K562 (cell line): ENCODE data around the gene MRPL55. TPM values are rescaled to one million over a fixed set of nuclear protein-coding genes. Genes with fewer than 3 reads are reported as not detected.
A peak's percentile ranks its signal among the peaks of the same experiment; 100 is the strongest.

ENCODE experiments used
- ATF6 ChIP-seq: sonication (generic); formaldehyde crosslinking; IDR thresholded peaks from 2 replicates; pipeline ENCODE4 v1.4.0; 2020; ENCODE audit warnings: mild to moderate bottlenecking, missing genetic modification reagents
- E4F1 ChIP-seq: fragments of 250-450 bp; sonication (Bioruptor Pico); IDR thresholded peaks from 2 replicates; pipeline ENCODE4 v1.5.0; 2021; ENCODE audit warnings: mild to moderate bottlenecking, borderline replicate concordance
- KDM1A ChIP-seq, 2 experiments: fragments of 450-650 bp; IDR thresholded peaks; 2 replicates each; pipeline ENCODE4 v1.6.1; 2016; ENCODE audit warnings: mild to moderate bottlenecking in 2 of 2
- MTF1 ChIP-seq: fragments of 250-450 bp; sonication (Bioruptor Pico); IDR thresholded peaks from 2 replicates; pipeline ENCODE4 v1.9.0; 2021; ENCODE audit warnings: moderate library complexity, mild to moderate bottlenecking, inconsistent platforms, borderline replicate concordance
- NCOA2 ChIP-seq, 2 experiments: fragments of 450-650 bp; IDR thresholded peaks; 2 replicates each; pipeline ENCODE4 v1.6.1; 2018; ENCODE audit warnings: mild to moderate bottlenecking in 2 of 2, moderate library complexity in 1 of 2; ENCODE audit not compliant: partially characterized antibody in 2 of 2
- TAL1 ChIP-seq: fragments of 450-650 bp; IDR thresholded peaks from 2 replicates; pipeline ENCODE4 v1.6.1; 2016; ENCODE audit warnings: mild to moderate bottlenecking
- ZEB2 ChIP-seq: fragments of 450-650 bp; IDR thresholded peaks from 2 replicates; pipeline ENCODE4 v1.6.1; 2016
- ZNF12 ChIP-seq: sonication (generic); formaldehyde crosslinking; IDR thresholded peaks from 2 replicates; pipeline ENCODE4 v1.4.0; 2020; ENCODE audit warnings: mild to moderate bottlenecking, missing genetic modification reagents
- ZNF224 ChIP-seq: sonication (generic); formaldehyde crosslinking; IDR thresholded peaks from 2 replicates; pipeline ENCODE4 v1.8.0; 2022; ENCODE audit warnings: mild to moderate bottlenecking, missing genetic modification reagents
- ZNF239 ChIP-seq: fragments of 250-450 bp; sonication (Bioruptor Pico); IDR thresholded peaks from 2 replicates; pipeline ENCODE4 v1.4.0; 2020; ENCODE audit warnings: mild to moderate bottlenecking
- ZNF407 ChIP-seq: fragments of 450-650 bp; IDR thresholded peaks from 2 replicates; pipeline ENCODE4 v1.6.1; 2016; ENCODE audit warnings: low read depth
- ZNF449 ChIP-seq: fragments of 250-450 bp; sonication (Bioruptor Pico); IDR thresholded peaks from 2 replicates; pipeline ENCODE4 v1.8.0; 2022; ENCODE audit warnings: moderate library complexity, mild to moderate bottlenecking, inconsistent platforms
- ZNF696 ChIP-seq: fragments of 250-450 bp; sonication (Bioruptor Pico); conservative IDR thresholded peaks from 2 replicates; pipeline ENCODE4 v1.4.0; 2020; ENCODE audit warnings: mild to moderate bottlenecking, moderate library complexity
- polyA plus RNA-seq, 8 experiments: library from polyadenylated mRNA; depleted of rRNA in 4 of 8; stranded (reverse) in 5 of 8; unstranded in 3 of 8; fragments of >200 nt; fragmentation: Nextera tagmentation in 2 of 8; fragmentation: Illumina TruSeq in 1 of 8; extraction: Ambion mirVana in 2 of 8; extraction: Trizol in 1 of 8; gene quantifications; 2 replicates each; pipeline versions ENCODE4 v1.2.1 to v1.2.3, GENCODE V29; 2011 to 2014; ENCODE audit warnings: inconsistent platforms in 1 of 8, missing spikeins in 1 of 8
- total RNA-seq, 7 experiments: library from RNA; depleted of rRNA in 6 of 7; stranded (reverse); fragments of >200 nt in 6 of 7; fragmentation: Illumina TruSeq in 2 of 7; extraction: Trizol in 2 of 7; gene quantifications; 2 replicates each; pipeline versions ENCODE4 v1.2.1 to v1.2.3, GENCODE V29; 2011 to 2021; ENCODE audit warnings: low replicate concordance in 1 of 7

Gene MRPL55
- total and polyA plus RNA-seq, 9 of the 15 experiments (the other 6 are each of a cell fraction or from before 2014, with no cell fraction given) = 34.9 to 228 (median 81.0) TPM

- TF ChIP-seq MTF1 (CRISPR knock-in tag) (no peak), ZNF449 (CRISPR knock-in tag) (no peak), NCOA2 (IDR thresholded peaks at IDR 0.05; ENCODE audit: partially characterized antibody in 2 of 2) (no peak), ZEB2 (0 out of 2 replicates have a peak, but pooled peaks have one; percentile 17), TAL1 (no peak), ZNF12 (CRISPR knock-in tag) (0 out of 2 replicates have a peak, but pooled peaks have one; percentile 47), ZNF239 (CRISPR knock-in tag) (no peak), ZNF224 (CRISPR knock-in tag) (no peak; the same call in 1 of the 2 replicates), E4F1 (CRISPR knock-in tag) (no peak), ZNF696 (no peak), KDM1A (IDR thresholded peaks at IDR 0.05) (no peak), ATF6 (CRISPR knock-in tag) (no peak), ZNF407 (no peak)
These were observed at the start of gene MRPL55 (continued) for GRCh38 chr1:228109073-228109961.
